Thyroid gland (tissue), 4 donors: ENCODE measurements around the gene EIF3K. TPM values are rescaled to one million over a fixed set of nuclear protein-coding genes. Genes with fewer than 3 reads are reported as not detected.

Experiments
- DNase-seq, 2 donors: peaks; one replicate each; pipeline ENCODE4 v3.0.0-alpha.2; 2019
- H3K27ac ChIP-seq, 3 donors: fragments of 200-600 bp; sonication (generic); 1 replicate in 2 of 3; 2 replicates in 1 of 3; pipeline ENCODE4 v1.5.1; 2016 to 2019; ENCODE audit warnings: mild to moderate bottlenecking in 1 of 3, moderate library complexity in 1 of 3
- H3K27me3 ChIP-seq: fragments of 200-600 bp; sonication (generic); one replicate; pipeline ENCODE4 v1.5.1; 2019
- H3K36me3 ChIP-seq, 2 donors: fragments of 200-600 bp; sonication (generic); one replicate each; pipeline ENCODE4 v1.5.1; 2016 to 2019
- H3K4me1 ChIP-seq, 2 donors: fragments of 200-600 bp; sonication (generic); one replicate each; pipeline ENCODE4 v1.5.1; 2017 to 2019
- H3K4me3 ChIP-seq, 3 donors: fragments of 200-600 bp; sonication (generic); replicated peaks in 1 of 3; 1 replicate in 2 of 3; 2 replicates in 1 of 3; pipeline ENCODE4 v1.5.1; 2016; ENCODE audit warnings: mild to moderate bottlenecking in 1 of 3
- H3K9me3 ChIP-seq: fragments of 200-600 bp; sonication (generic); one replicate; pipeline ENCODE4 v1.5.1; 2017
- CTCF ChIP-seq, 6 experiments: fragments of 200-600 bp in 3 of 6; fragments of 450-650 bp in 3 of 6; sonication (generic) in 3 of 6; IDR thresholded peaks; one replicate each; pipeline ENCODE4 v1.5.1; 2016 to 2019; ENCODE audit warnings: antibody characterized with exemption in 6 of 6, mild to moderate bottlenecking in 2 of 6, inconsistent platforms in 1 of 6, moderate library complexity in 1 of 6
- POLR2A ChIP-seq, 2 donors: fragments of 450-650 bp; IDR thresholded peaks; one replicate each; pipeline ENCODE4 v1.6.1; 2017; ENCODE audit warnings: antibody characterized with exemption in 2 of 2, mild to moderate bottlenecking in 2 of 2, moderate library complexity in 1 of 2
- WGBS, 2 donors: methylation state at CpG; one replicate each; pipeline ENCODE4 v1.1.5; 2017; 5-methylcytosine and 5-hydroxymethylcytosine counted together
- intact Hi-C: fragments of 100-400 bp; cut with DNase I; formaldehyde crosslinking; loops from one replicate; pipeline ENCODE4 v1.15.1; 2023
- total RNA-seq, 4 donors: library from RNA; depleted of rRNA; stranded (reverse); fragments of >200 nt; gene quantifications; one replicate each; pipeline ENCODE4 v1.2.3, GENCODE V29; 2016

Gene EIF3K
- total RNA-seq, 4 donors from 2014 or later, result 205 to 504 (median 440) TPM

- Histone ChIP-seq H3K4me3 (no peak overlapping the region), H3K4me1 (peaks cover 44 to 79% of the 10 kb centered on the region in 2 donors), H3K9me3 (no peaks in the 10 kb centered on the region), H3K36me3 (peaks cover 0 to 5% of the 10 kb centered on the region in 2 donors), H3K27me3 (no peaks in the 10 kb centered on the region), H3K27ac (peak overlapping the region; percentile 98 to 100 (median 99))
- 74 to 84% methylated on average over 4 of the region's 4 CpGs for WGBS, 2 donors
- intact Hi-C loops, result no loop called here
- TF ChIP-seq POLR2A (IDR thresholded peaks at IDR 0.05) (no peak), CTCF (IDR thresholded peaks at IDR 0.05) (no peak)
- no peak for DNase-seq
Observed at GRCh38 chr19:38679839-38680238, 60.9 kb downstream of the EIF3K start.

DNA sequence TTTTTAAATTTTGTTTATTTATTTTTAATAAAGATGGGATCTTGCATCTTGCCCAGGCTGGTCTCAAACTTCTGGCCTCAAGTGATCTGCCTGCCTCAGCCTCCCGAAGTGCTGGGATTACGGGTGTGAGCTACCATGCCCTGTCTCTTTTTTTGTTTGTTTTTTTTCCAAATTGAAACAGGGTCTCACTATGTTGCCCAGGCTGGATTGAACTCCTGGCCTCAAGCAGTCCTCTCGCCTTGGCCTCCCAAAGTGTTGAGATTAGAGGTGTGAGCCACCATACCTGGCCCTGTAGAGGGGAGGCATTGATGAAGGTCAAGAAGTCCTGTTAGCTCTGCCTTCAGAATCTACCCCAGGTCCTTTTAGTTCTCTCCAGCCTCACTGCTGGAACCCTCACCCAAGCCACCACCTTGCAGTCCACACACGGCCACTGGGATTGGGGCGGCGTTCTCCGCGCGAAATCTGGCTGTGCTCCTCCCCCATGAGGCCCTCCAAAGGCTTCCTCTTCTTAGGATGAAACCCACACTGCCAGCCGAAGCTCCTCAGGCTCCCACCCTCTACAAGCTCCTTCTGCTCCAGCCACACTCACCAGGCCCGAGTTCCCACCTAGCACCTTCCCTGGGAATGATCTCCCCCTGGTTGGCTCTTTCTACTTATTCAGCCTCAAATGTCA is 63.3 kb downstream of the EIF3K start:
- H3K9me3 ChIP-seq, result no peaks in the 10 kb centered on the region
- no peaks in the 10 kb centered on the region for H3K36me3 ChIP-seq
- H3K27me3 ChIP-seq, result no peaks in the 10 kb centered on the region
- WGBS, 2 donors, result 93 to 95% methylated on average over 11 of the region's 11 CpGs
- H3K27ac ChIP-seq, result peak overlapping the region; percentile 98 to 100 (median 99)
- TF ChIP-seq POLR2A (IDR thresholded peaks at IDR 0.05), result no peak
- TF ChIP-seq CTCF (IDR thresholded peaks at IDR 0.05), result no peak
- no peak overlapping the region for H3K4me3 ChIP-seq
- H3K4me1 ChIP-seq, result peaks cover 52 to 81% of the 10 kb centered on the region in 2 donors
- intact Hi-C loops, result no loop called here
- DNase-seq, result no peak

GRCh38 chr19:38682872-38683392 is 63.9 kb downstream of the EIF3K start:
- H3K36me3 ChIP-seq, result no peaks in the 10 kb centered on the region
- H3K4me3 ChIP-seq, result no peak overlapping the region
- DNase-seq, result peak; percentile 58 to 60
- 69 to 74% methylated on average over 6 to 7 of the region's 7 CpGs for WGBS, 2 donors
- peak overlapping the region; percentile 98 to 100 (median 99) for H3K27ac ChIP-seq
- no peaks in the 10 kb centered on the region for H3K27me3 ChIP-seq
- no peaks in the 10 kb centered on the region for H3K9me3 ChIP-seq
- peaks cover 52 to 83% of the 10 kb centered on the region in 2 donors for H3K4me1 ChIP-seq
- TF ChIP-seq POLR2A (IDR thresholded peaks at IDR 0.05) (no peak), CTCF (IDR thresholded peaks at IDR 0.05) (no peak)
- intact Hi-C loops, result no loop called here

- 18 to 26% methylated on average over 8 to 10 of the region's 10 CpGs for WGBS, 2 donors
- Histone ChIP-seq H3K4me3 (no peak overlapping the region), H3K4me1 (peaks cover 55 to 89% of the 10 kb centered on the region in 2 donors), H3K27ac (peak overlapping the region; percentile 98 to 100 (median 99)), H3K27me3 (no peaks in the 10 kb centered on the region), H3K9me3 (no peaks in the 10 kb centered on the region), H3K36me3 (no peaks in the 10 kb centered on the region)
- peak; percentile 99 for DNase-seq
- intact Hi-C loops, result no loop called here
- peak in 1 of 6 experiments; percentile 15 for TF ChIP-seq CTCF (IDR thresholded peaks at IDR 0.05)
- peak in 1 of 2 donors; percentile 96 for TF ChIP-seq POLR2A (IDR thresholded peaks at IDR 0.05)
Observed at GRCh38 chr19:38683393-38684077, 64.5 kb downstream of the EIF3K start.
